WI38 (cell line): ENCODE measurements around the gene RALB.
"Not testable (repeated sequence)": the region's sequence is repeated elsewhere in the genome, so short reads cannot be mapped to it uniquely, and the experiment has no call there.

Source experiments
- H3K4me3 ChIP-seq: 2 replicates; pipeline ENCODE4 v1.5.1; 2011; ENCODE audit warnings: low read depth, mild to moderate bottlenecking, control low read depth, low read length
- CTCF ChIP-seq: IDR thresholded peaks from 2 replicates; pipeline ENCODE4 v1.5.1; 2012; ENCODE audit warnings: low read depth, mild to moderate bottlenecking, control low read depth, low read length

Gene RALB

GRCh38 chr2:120231974-120232635 is 20.5 kb upstream of the RALB start:
- H3K4me3 ChIP-seq, result peak overlapping the region; percentile 3
- no peak for TF ChIP-seq CTCF

GRCh38 chr2:120233292-120233691 is 19.4 kb upstream of the RALB start:
- H3K4me3 ChIP-seq, result no peak overlapping the region
- TF ChIP-seq CTCF, result no peak

- not testable (repeated sequence) for H3K4me3 ChIP-seq
Observed at GRCh38 chr2:120235158-120235557, 17.5 kb upstream of the RALB start.

GRCh38 chr2:120235681-120236080 is 17.0 kb upstream of the RALB start:
- TF ChIP-seq CTCF, result no peak
- no peak overlapping the region for H3K4me3 ChIP-seq

GRCh38 chr2:120236316-120236715 is 16.3 kb upstream of the RALB start:
- TF ChIP-seq CTCF, result no peak

GRCh38 chr2:120236791-120237190 is 15.9 kb upstream of the RALB start:
- H3K4me3 ChIP-seq, result no peak overlapping the region
- no peak for TF ChIP-seq CTCF

More at GRCh38 chr2:120236316-120236715, 16.3 kb upstream of the RALB start:
- H3K4me3 ChIP-seq, result no peak overlapping the region

GRCh38 chr2:120237491-120237902 is 15.2 kb upstream of the RALB start:
- TF ChIP-seq CTCF, result no peak
- H3K4me3 ChIP-seq, result no peak overlapping the region
